ENCODE measurements around the gene TSC1.

Gene TSC1

DNA sequence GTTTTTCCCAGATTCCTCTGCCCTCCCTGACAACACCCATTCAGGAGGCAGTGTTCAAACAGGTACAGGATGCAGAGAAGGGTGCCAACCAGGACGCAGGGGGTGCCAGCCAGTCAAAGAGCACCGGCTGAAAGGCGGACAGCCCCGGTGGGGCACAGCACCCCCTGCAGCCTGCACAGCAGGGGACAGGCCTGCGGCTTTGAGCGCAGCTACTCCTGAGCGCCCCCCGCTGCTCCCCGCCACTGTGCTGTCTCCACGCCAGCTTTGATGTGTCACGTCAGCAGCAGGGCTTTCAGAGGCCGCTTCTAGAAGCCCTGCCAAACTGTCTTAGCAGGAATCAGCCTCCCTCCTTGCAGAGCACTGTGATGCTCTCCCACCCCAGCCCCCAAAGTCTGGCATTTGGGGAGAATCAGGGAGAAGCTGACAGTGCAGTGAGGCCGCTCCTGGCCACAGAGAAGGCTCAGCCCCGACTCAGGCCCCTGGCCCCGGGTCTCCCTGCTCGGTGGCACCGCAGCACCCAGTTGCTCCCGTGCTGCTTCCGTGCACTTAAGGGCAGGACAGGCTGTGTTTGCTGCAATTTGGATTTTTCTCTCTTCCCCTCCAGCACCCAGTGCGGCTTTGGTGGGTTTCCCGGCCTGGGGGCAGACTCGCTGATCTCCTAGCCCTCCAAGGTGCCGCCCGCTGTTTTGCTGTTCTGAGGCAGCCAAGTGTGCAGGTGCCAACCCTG lies 86.6 kb downstream of the TSC1 start:
- no peak for FAIRE-seq

GRCh38 chr9:132857031-132857430 lies 87.4 kb downstream of the TSC1 start:
- no peak for FAIRE-seq

DNA sequence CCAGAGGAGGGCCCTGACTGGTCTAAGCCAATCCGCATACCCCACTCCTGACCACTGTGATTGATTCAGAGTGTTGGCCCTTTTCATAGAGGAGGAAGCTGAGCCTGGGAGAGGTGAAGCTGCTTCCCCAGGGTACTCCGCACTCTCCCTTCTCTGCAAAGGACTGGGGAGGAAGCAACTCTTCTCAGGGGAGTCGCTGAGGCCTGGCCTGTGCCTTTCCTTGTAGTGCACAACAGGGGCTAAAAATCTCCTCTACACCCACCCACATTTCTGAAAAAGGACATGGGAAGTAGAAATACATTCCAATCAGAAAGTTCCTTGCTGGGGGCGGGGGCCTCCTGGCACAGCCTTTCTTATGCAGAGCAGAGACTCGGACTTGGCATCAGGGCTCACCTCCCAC lies 88.5 kb downstream of the TSC1 start:
- FAIRE-seq, result no peak

GRCh38 chr9:132854832-132855231 lies 89.6 kb downstream of the TSC1 start:
- FAIRE-seq, result no peak

- no peak for FAIRE-seq
These were observed 90.9 kb downstream of the TSC1 start for GRCh38 chr9:132853482-132853881.

- FAIRE-seq, result no peak
These were observed 95.2 kb downstream of the TSC1 start for GRCh38 chr9:132849185-132849706.

DNA sequence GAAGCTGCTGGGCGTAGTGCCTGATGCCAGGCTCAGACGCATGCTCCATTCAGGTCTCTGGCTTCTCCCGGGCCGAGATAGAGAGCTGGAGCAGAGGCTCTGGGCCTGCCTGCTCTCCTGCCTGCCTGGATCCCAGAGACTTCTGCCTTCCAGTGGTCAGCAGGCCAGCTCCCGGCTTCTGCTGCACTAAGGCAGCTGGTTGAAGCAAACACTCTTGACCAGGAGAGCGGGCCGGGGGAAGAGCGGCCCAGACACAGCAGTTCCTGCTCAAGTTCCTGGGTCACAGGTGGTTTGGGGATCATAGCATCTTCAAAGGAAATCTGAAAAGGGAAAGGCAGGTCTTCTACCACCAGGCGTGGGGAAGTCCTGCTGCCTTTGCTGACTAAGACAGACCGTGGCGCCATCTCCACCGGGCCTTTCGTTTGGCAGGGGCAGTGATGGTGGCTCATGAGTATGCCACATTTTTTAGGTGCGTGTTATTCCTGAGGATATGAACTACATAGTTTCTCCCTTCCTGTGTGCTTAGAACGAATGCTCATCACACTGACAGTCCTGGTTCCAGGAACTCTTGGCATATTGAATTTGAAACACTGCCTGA lies 97.4 kb downstream of the TSC1 start:
- no peak for FAIRE-seq

GRCh38 chr9:132846109-132846917 lies 98.1 kb downstream of the TSC1 start:
- no peak for FAIRE-seq

GRCh38 chr9:132842124-132843044 lies 102.0 kb downstream of the TSC1 start:
- no peak for FAIRE-seq
